ENCODE results near the gene F8A3. TPM values are rescaled to one million over a fixed set of nuclear protein-coding genes. Genes with fewer than 3 reads are reported as not detected.
"Not testable (repeated sequence)": the region's sequence is repeated elsewhere in the genome, so short reads cannot be mapped to it uniquely, and the experiment has no call there.

The F8A3 gene
- total and polyA plus RNA-seq, 2 of the 4 experiments (the other 2 are of a cell fraction): 0.18 to 1.5 TPM

GRCh38 chrX:155491421-155491820 is 33.0 kb upstream of the F8A3 start:
- H3K4ac ChIP-seq (ENCODE audit: low read depth, low read length); POLR2A ChIA-PET (ENCODE audit: unreplicated experiment); BruUV-seq (replicated peaks); H4K5ac ChIP-seq (ENCODE audit: low read depth, low read length); H3K4me3 ChIP-seq (ENCODE audit: insufficient read depth, low read depth, low read length); H3K18ac ChIP-seq (ENCODE audit: low read depth, low read length); H2BK120ac ChIP-seq (ENCODE audit: low read depth, low read length); H3K9me1 ChIP-seq (ENCODE audit: insufficient read depth, low read length); dilution Hi-C loops (cut with HindIII; ENCODE audit: low sequenced_read_pairs, unreplicated experiment); H4K20me1 ChIP-seq (ENCODE audit: insufficient read depth, low read length); H3K36me3 ChIP-seq (ENCODE audit: control insufficient read depth, insufficient read depth, low read length); H4K8ac ChIP-seq (ENCODE audit: low read depth in 2 of 2, low read length in 2 of 2); intact Hi-C loops (cut with micrococcal nuclease); H2AFZ ChIP-seq (replicated peaks; ENCODE audit: low read length, poor library complexity); H3K14ac ChIP-seq (replicated peaks; ENCODE audit: low read depth, low read length); H2BK15ac ChIP-seq (ENCODE audit: low read depth, low read length); DNase-seq; H2BK20ac ChIP-seq (ENCODE audit: low read depth, low read length); H3K27me3 ChIP-seq (ENCODE audit: control insufficient read depth, insufficient read depth, low read length); H3K27ac ChIP-seq (ENCODE audit: insufficient read depth, low read length); H3K56ac ChIP-seq (ENCODE audit: extremely low read depth, insufficient read depth, low read length); H3K9ac ChIP-seq (ENCODE audit: low read depth, low read length); H3K9me3 ChIP-seq (ENCODE audit: control insufficient read depth, insufficient read depth, low read length); H3K23ac ChIP-seq (ENCODE audit: low read depth, low read length); CTCF ChIA-PET; H2AK9ac ChIP-seq (replicated peaks; ENCODE audit: low read depth, low read length, poor library complexity); H2BK5ac ChIP-seq (ENCODE audit: low read depth, low read length, poor library complexity, severe bottlenecking); ATAC-seq (ENCODE audit: low read depth); H4K91ac ChIP-seq (ENCODE audit: insufficient read depth, low read depth, low read length); H2AK5ac ChIP-seq (ENCODE audit: low read depth, low read length); in situ Hi-C loops (cut with MboI; ENCODE audit: low sequenced_read_pairs); H3K79me1 ChIP-seq (ENCODE audit: low read depth in 1 of 2, low read length in 2 of 2); H3K4me2 ChIP-seq (ENCODE audit: low read depth, low read length); H3K4me1 ChIP-seq (ENCODE audit: control insufficient read depth, insufficient read depth, low read length): not testable (repeated sequence)
- no CpG with 5 or more reads among the region's 3 CpGs for WGBS, 2 experiments (ENCODE audit: extremely low coverage in 2 of 2, insufficient read length in 1 of 2)

GRCh38 chrX:155477136-155477535 is 18.7 kb upstream of the F8A3 start:
- H4K91ac ChIP-seq (ENCODE audit: insufficient read depth, low read depth, low read length); H2BK15ac ChIP-seq (ENCODE audit: low read depth, low read length); dilution Hi-C loops (cut with HindIII; ENCODE audit: low sequenced_read_pairs, unreplicated experiment); H2BK120ac ChIP-seq (ENCODE audit: low read depth, low read length); BruUV-seq (replicated peaks); CTCF ChIA-PET; H3K56ac ChIP-seq (ENCODE audit: extremely low read depth, insufficient read depth, low read length); H3K14ac ChIP-seq (replicated peaks; ENCODE audit: low read depth, low read length); H2BK20ac ChIP-seq (ENCODE audit: low read depth, low read length); H3K9ac ChIP-seq (ENCODE audit: low read depth, low read length); H3K4me2 ChIP-seq (ENCODE audit: low read depth, low read length); H3K4me3 ChIP-seq (ENCODE audit: insufficient read depth, low read depth, low read length); in situ Hi-C loops (cut with MboI; ENCODE audit: low sequenced_read_pairs); H3K23ac ChIP-seq (ENCODE audit: low read depth, low read length); H3K27ac ChIP-seq (ENCODE audit: insufficient read depth, low read length); H3K36me3 ChIP-seq (ENCODE audit: control insufficient read depth, insufficient read depth, low read length); DNase-seq; H3K27me3 ChIP-seq (ENCODE audit: control insufficient read depth, insufficient read depth, low read length); H3K4me1 ChIP-seq (ENCODE audit: control insufficient read depth, insufficient read depth, low read length); H4K5ac ChIP-seq (ENCODE audit: low read depth, low read length); H3K79me1 ChIP-seq (ENCODE audit: low read depth in 1 of 2, low read length in 2 of 2); H2BK5ac ChIP-seq (ENCODE audit: low read depth, low read length, poor library complexity, severe bottlenecking); H3K4ac ChIP-seq (ENCODE audit: low read depth, low read length); H2AK9ac ChIP-seq (replicated peaks; ENCODE audit: low read depth, low read length, poor library complexity); H3K9me3 ChIP-seq (ENCODE audit: control insufficient read depth, insufficient read depth, low read length); H3K18ac ChIP-seq (ENCODE audit: low read depth, low read length); H3K9me1 ChIP-seq (ENCODE audit: insufficient read depth, low read length); H2AFZ ChIP-seq (replicated peaks; ENCODE audit: low read length, poor library complexity); H2AK5ac ChIP-seq (ENCODE audit: low read depth, low read length); H4K20me1 ChIP-seq (ENCODE audit: insufficient read depth, low read length); H4K8ac ChIP-seq (ENCODE audit: low read depth in 2 of 2, low read length in 2 of 2); intact Hi-C loops (cut with micrococcal nuclease); POLR2A ChIA-PET (ENCODE audit: unreplicated experiment); ATAC-seq (ENCODE audit: low read depth): not testable (repeated sequence)
- no CpG with 5 or more reads among the region's 7 CpGs for WGBS, 2 experiments (ENCODE audit: extremely low coverage in 2 of 2, insufficient read length in 1 of 2)
